HCT116 (cell line): Measurements from ENCODE around the gene FHOD1. TPM values are rescaled to one million over a fixed set of nuclear protein-coding genes. Genes with fewer than 3 reads are reported as not detected.

Source experiments
- ATAC-seq: fragments of 200-7000 bp; cut with Tn5 transposase; 2 replicates; pipeline ENCODE4 v1.9.1; 2020; ENCODE audit warnings: mild to moderate bottlenecking, moderate library complexity
- BruUV-seq: library from RNA; stranded (reverse); fragments of 400-500 nt; replicated peaks from 2 replicates; lab custom pipeline; 2021; lab: Mats Ljungman, UMichigan
- CTCF ChIA-PET: fragments of 300-600 bp; sonication (Branson Sonifier 250); formaldehyde crosslinking; loops from one replicate; lab custom pipeline; 2021; ENCODE audit warnings: antibody characterized with exemption; lab: Charles Lee
- POLR2A ChIA-PET: fragments of 300-600, 350-600 bp; sonication (Branson Sonifier 250); formaldehyde crosslinking; loops from one replicate; lab custom pipeline; 2021; ENCODE audit warnings: antibody characterized with exemption; lab: Charles Lee
- RAD21 ChIA-PET, 2 experiments: fragments of 300-600 bp; sonication (Branson Sonifier 250); formaldehyde crosslinking; loops; one replicate each; lab custom pipeline; 2023; ENCODE audit warnings: low total read pairs in 2 of 2; ENCODE audit not compliant: uncharacterized antibody in 2 of 2, unreplicated experiment in 2 of 2, low non-redundant PET in 1 of 2; lab: Charles Lee
- DNase-seq: peaks from one replicate; pipeline ENCODE4 v3.0.0-alpha.2; 2010; ENCODE audit warnings: low read depth, low spot score
- H2AFZ ChIP-seq: fragments of 200-600 bp; shearing (Covaris generic), sonication (generic); 2 replicates; pipeline ENCODE4 v1.6.1; 2017; ENCODE audit warnings: low read depth, mixed run types, mixed read lengths, antibody characterized with exemption, low read length; ENCODE audit not compliant: poor library complexity, severe bottlenecking
- H3K27ac ChIP-seq: 2 replicates; pipeline ENCODE4 v1.5.1; 2012; ENCODE audit warnings: low read depth, low read length
- H3K27me3 ChIP-seq: fragments of 200-600 bp; sonication (generic); 2 replicates; pipeline ENCODE4 v1.6.1; 2016; ENCODE audit warnings: mixed run types, low read length, mixed read lengths; ENCODE audit not compliant: insufficient read depth
- H3K36me3 ChIP-seq, 2 experiments: fragments of 200-500 bp in 1 of 2; fragments of 200-600 bp in 1 of 2; sonication (Bioruptor generic) in 1 of 2; sonication (generic) in 1 of 2; 2 replicates each; pipeline versions ENCODE4 v1.5.1 to v1.6.1; 2014 to 2016; ENCODE audit warnings: low read length in 2 of 2, inconsistent platforms in 1 of 2, mixed read lengths in 1 of 2, mixed run types in 1 of 2; ENCODE audit not compliant: insufficient read depth in 2 of 2, control insufficient read depth in 1 of 2
- H3K4me1 ChIP-seq, 2 experiments: fragments of 200-600 bp in 1 of 2; sonication (generic) in 1 of 2; 2 replicates each; pipeline versions ENCODE4 v1.5.1 to v1.6.1; 2012 to 2017; ENCODE audit warnings: low read length in 2 of 2, inconsistent platforms in 1 of 2, mild to moderate bottlenecking in 1 of 2, mixed read lengths in 1 of 2, mixed run types in 1 of 2, moderate library complexity in 1 of 2; ENCODE audit not compliant: insufficient read depth in 2 of 2, control insufficient read depth in 1 of 2
- H3K4me2 ChIP-seq: fragments of 200-600 bp; sonication (generic); 2 replicates; pipeline ENCODE4 v1.6.1; 2017; ENCODE audit warnings: mixed run types, low read length, mixed read lengths
- H3K4me3 ChIP-seq, 2 experiments: fragments of 200-600 bp in 1 of 2; sonication (generic) in 1 of 2; replicated peaks in 1 of 2; 2 replicates each; pipeline ENCODE4 v1.5.1; 2011 to 2016; ENCODE audit warnings: low read length in 2 of 2, control low read depth in 1 of 2, low read depth in 1 of 2, mild to moderate bottlenecking in 1 of 2, mixed read lengths in 1 of 2, mixed run types in 1 of 2
- H3K79me2 ChIP-seq: fragments of 200-600 bp; sonication (generic); 2 replicates; pipeline ENCODE4 v1.6.1; 2017; ENCODE audit warnings: mild to moderate bottlenecking, mixed run types, low read length, moderate library complexity, mixed read lengths; ENCODE audit not compliant: insufficient read depth
- H3K9ac ChIP-seq: fragments of 200-600 bp; sonication (generic); 2 replicates; pipeline ENCODE4 v1.6.1; 2016; ENCODE audit warnings: low read length, mixed read lengths
- H3K9me2 ChIP-seq: fragments of 200-600 bp; sonication (generic), shearing (Covaris generic); 2 replicates; pipeline ENCODE4 v1.6.1; 2017; ENCODE audit warnings: mixed run types, mild to moderate bottlenecking, moderate library complexity; ENCODE audit not compliant: insufficient read depth
- H3K9me3 ChIP-seq, 2 experiments: fragments of 200-500 bp in 1 of 2; fragments of 200-600 bp in 1 of 2; sonication (Bioruptor generic) in 1 of 2; sonication (generic) in 1 of 2; 2 replicates each; pipeline ENCODE4 v1.6.1; 2014 to 2017; ENCODE audit warnings: low read length in 2 of 2, mixed read lengths in 2 of 2, inconsistent platforms in 1 of 2, low read depth in 1 of 2, mild to moderate bottlenecking in 1 of 2, mixed run types in 1 of 2, moderate library complexity in 1 of 2; ENCODE audit not compliant: control insufficient read depth in 1 of 2, insufficient read depth in 1 of 2
- H4K20me1 ChIP-seq: fragments of 200-600 bp; sonication (generic), shearing (Covaris generic); 2 replicates; pipeline ENCODE4 v1.6.1; 2017; ENCODE audit warnings: mixed run types, mild to moderate bottlenecking, moderate library complexity; ENCODE audit not compliant: insufficient read depth
- EZH2 ChIP-seq: fragments of 200-600 bp; sonication (generic); IDR thresholded peaks from 2 replicates; pipeline ENCODE4 v1.6.1; 2017; ENCODE audit warnings: antibody characterized with exemption, mixed run types
- SRF ChIP-seq: IDR thresholded peaks from 2 replicates; pipeline ENCODE4 v1.6.1; 2012; ENCODE audit warnings: low read depth
- YY1 ChIP-seq: IDR thresholded peaks from 2 replicates; pipeline ENCODE4 v1.6.1; 2011; ENCODE audit warnings: low read length, low read depth, moderate library complexity, mild to moderate bottlenecking; ENCODE audit not compliant: insufficient replicate concordance; ENCODE audit errors: extremely low read depth
- intact Hi-C: fragments of 100-400 bp; cut with micrococcal nuclease; formaldehyde crosslinking; loops from 2 replicates; pipeline ENCODE4 v1.10.0; 2022
- total RNA-seq: library from RNA; stranded (reverse); gene quantifications from one replicate; pipeline ENCODE4 v1.2.1, GENCODE V29; 2021; ENCODE audit not compliant: unreplicated experiment
- TF ChIP-seq, protein P1 (sequence below): IDR thresholded peaks from 2 replicates; pipeline ENCODE4 v1.6.1; 2011; ENCODE audit warnings: mild to moderate bottlenecking, low read length, moderate library complexity; ENCODE audit not compliant: insufficient replicate concordance; ENCODE audit errors: extremely low read depth
- TF ChIP-seq, protein P2 (sequence below): IDR thresholded peaks from 2 replicates; pipeline ENCODE4 v1.6.1; 2012

FHOD1 gene
- total RNA-seq, 1 experiment from 2014 or later: 69.2 TPM

DNA sequence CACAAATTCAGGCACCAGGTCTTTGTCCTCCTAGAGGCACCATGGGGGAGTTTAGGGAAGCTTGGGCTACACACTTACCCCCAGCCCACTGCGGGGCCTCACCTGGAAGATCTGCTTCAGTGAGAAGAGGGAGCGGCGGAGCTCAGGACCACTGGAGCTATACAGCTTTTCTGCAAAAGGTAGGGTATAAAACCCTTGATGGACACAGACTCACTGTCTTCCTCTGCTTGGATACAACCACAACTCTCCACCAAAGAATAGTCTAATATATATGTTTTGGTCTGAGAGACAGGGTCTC lies 9.1 kb downstream of the FHOD1 start:
- intact Hi-C loops: no loop called here
- Histone ChIP-seq H3K4me2 (no peak overlapping the region), H3K27ac (no peak overlapping the region), H3K9me3 (no peaks in the 10 kb centered on the region), H3K79me2 (peaks cover 51% of the 10 kb centered on the region), H2AFZ (no peak overlapping the region), H3K36me3 (peaks cover 24 to 45% of the 10 kb centered on the region in 2 experiments), H3K4me3 (no peak overlapping the region), H3K27me3 (no peaks in the 10 kb centered on the region), H3K9me2 (no peaks in the 10 kb centered on the region), H4K20me1 (no peaks in the 10 kb centered on the region), H3K4me1 (peaks cover 23 to 47% of the 10 kb centered on the region in 2 experiments), H3K9ac (no peak overlapping the region)
- BruUV-seq: no TSS peak
- POLR2A ChIA-PET: interaction anchor here (1.1 to 1.2 kb wide), 2 partner anchors 8 to 11 kb away, joined by 3 to 4 read pairs; partner anchors contain the start of gene TMEM208
- RAD21 ChIA-PET: no interaction called here
- TF ChIP-seq YY1: no peak
- TF ChIP-seq EZH2: no peak
- DNase-seq (no peak), ATAC-seq (no peak)
- CTCF ChIA-PET: no interaction called here

DNA sequence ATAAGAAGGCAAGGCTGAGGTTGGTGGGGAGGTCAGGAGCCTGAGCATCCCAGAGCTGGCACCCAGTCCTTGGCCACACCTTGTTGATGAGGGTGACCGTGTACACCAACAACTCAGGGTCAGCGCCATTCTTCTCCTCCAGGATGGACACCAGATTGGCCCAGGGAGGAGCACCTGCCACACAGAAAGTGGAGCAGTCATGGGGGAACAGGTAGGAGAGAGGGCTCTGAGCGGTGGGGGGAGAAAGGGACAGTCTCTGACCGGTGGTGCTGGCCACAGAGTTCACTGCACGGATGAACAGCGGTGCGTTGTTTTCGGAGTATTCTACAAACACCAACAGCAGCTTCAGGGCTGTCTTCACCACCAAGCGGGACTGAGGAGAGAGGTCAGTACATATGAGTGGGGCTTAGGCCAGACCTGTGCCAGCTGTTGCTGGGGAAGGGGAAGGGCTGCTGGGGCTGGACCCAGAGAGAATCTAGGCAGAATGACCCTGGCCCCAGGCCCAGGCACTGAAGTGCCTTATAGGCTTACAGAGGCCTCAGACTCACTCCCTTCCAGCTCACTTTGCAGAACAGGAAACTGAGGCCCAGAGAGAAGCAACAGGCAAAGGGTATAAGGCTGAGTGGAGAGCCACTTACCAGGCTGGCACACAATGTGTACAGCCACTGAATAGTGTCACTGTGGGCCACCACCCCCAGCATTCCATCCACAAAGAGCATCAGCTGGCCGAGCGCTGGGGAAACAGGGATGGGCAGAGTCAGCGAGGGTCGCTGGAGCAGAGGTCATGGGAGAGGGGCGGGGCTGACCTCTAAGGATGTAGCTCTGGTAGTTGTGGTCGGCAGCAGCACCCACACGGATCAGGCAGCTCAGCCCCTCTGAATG lies 9.6 kb downstream of the FHOD1 start:
- Histone ChIP-seq H3K4me1 (peaks cover 23 to 42% of the 10 kb centered on the region in 2 experiments), H2AFZ (no peak overlapping the region), H3K27ac (peak overlapping the region; percentile 1; the same call in 1 of the 2 replicates), H3K4me3 (no peak overlapping the region), H4K20me1 (no peaks in the 10 kb centered on the region), H3K9ac (no peak overlapping the region), H3K36me3 (peaks cover 24 to 46% of the 10 kb centered on the region in 2 experiments), H3K79me2 (peaks cover 45% of the 10 kb centered on the region), H3K9me3 (no peaks in the 10 kb centered on the region), H3K9me2 (no peaks in the 10 kb centered on the region), H3K4me2 (no peak overlapping the region), H3K27me3 (no peaks in the 10 kb centered on the region)
- POLR2A ChIA-PET: interaction anchor here (1.1 to 1.2 kb wide), 3 partner anchors 9 to 10 kb away, joined by 3 to 5 read pairs (median 4); partner anchors contain the start of gene TMEM208
- BruUV-seq: TSS peak; percentile 21
- RAD21 ChIA-PET: no interaction called here
- DNase-seq (no peak), ATAC-seq (no peak)
- CTCF ChIA-PET: interaction anchor here (2.2 kb wide), 1 partner anchor 11 kb away, joined by 9 read pairs; the partner anchor contains the start of gene TMEM208
- TF ChIP-seq YY1: no peak
- TF ChIP-seq, protein P1, sequence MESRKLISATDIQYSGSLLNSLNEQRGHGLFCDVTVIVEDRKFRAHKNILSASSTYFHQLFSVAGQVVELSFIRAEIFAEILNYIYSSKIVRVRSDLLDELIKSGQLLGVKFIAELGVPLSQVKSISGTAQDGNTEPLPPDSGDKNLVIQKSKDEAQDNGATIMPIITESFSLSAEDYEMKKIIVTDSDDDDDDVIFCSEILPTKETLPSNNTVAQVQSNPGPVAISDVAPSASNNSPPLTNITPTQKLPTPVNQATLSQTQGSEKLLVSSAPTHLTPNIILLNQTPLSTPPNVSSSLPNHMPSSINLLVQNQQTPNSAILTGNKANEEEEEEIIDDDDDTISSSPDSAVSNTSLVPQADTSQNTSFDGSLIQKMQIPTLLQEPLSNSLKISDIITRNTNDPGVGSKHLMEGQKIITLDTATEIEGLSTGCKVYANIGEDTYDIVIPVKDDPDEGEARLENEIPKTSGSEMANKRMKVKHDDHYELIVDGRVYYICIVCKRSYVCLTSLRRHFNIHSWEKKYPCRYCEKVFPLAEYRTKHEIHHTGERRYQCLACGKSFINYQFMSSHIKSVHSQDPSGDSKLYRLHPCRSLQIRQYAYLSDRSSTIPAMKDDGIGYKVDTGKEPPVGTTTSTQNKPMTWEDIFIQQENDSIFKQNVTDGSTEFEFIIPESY: no peak
- TF ChIP-seq, protein P2, sequence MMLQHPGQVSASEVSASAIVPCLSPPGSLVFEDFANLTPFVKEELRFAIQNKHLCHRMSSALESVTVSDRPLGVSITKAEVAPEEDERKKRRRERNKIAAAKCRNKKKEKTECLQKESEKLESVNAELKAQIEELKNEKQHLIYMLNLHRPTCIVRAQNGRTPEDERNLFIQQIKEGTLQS: no peak
- TF ChIP-seq SRF: no peak
- intact Hi-C loops: no loop called here
